Fibroblast of lung (primary cell): ENCODE measurements around the gene TTC39B. TPM values are rescaled to one million over a fixed set of nuclear protein-coding genes. Genes with fewer than 3 reads are reported as not detected.

Experiments
- DNase-seq, 2 donors: peaks; one replicate each; pipeline versions ENCODE4 v3.0.0 to v3.0.0-alpha.2; 2010; ENCODE audit warnings: low read depth in 2 of 2
- H2AFZ ChIP-seq: 2 replicates; pipeline ENCODE4 v1.5.1; 2012; ENCODE audit warnings: low read length, control low read depth, inconsistent platforms
- H3K27ac ChIP-seq: 2 replicates; pipeline ENCODE4 v1.5.1; 2011; ENCODE audit warnings: low read length, control low read depth; ENCODE audit not compliant: insufficient read depth
- H3K27me3 ChIP-seq: 2 replicates; pipeline ENCODE4 v1.5.1; 2011; ENCODE audit warnings: mild to moderate bottlenecking, low read length; ENCODE audit not compliant: control insufficient read depth, insufficient read depth
- H3K36me3 ChIP-seq: 2 replicates; pipeline ENCODE4 v1.5.1; 2011; ENCODE audit warnings: low read length; ENCODE audit not compliant: control insufficient read depth, insufficient read depth
- H3K4me1 ChIP-seq: 2 replicates; pipeline ENCODE4 v1.5.1; 2011; ENCODE audit warnings: low read length; ENCODE audit not compliant: control insufficient read depth, insufficient read depth; ENCODE audit errors: extremely low read depth
- H3K4me2 ChIP-seq: 2 replicates; pipeline ENCODE4 v1.5.1; 2011; ENCODE audit warnings: low read length, control low read depth; ENCODE audit not compliant: insufficient read depth; ENCODE audit errors: extremely low read depth
- H3K4me3 ChIP-seq, 4 experiments: fragments of 200-600 bp in 1 of 4; sonication (generic) in 1 of 4; replicated peaks in 1 of 4; 2 replicates each; pipeline ENCODE4 v1.5.1; 2011 to 2016; ENCODE audit warnings: low read length in 4 of 4, low read depth in 3 of 4, mild to moderate bottlenecking in 3 of 4, control low read depth in 2 of 4, inconsistent platforms in 1 of 4, mixed read lengths in 1 of 4; ENCODE audit not compliant: insufficient read depth in 1 of 4; ENCODE audit errors: control extremely low read depth in 1 of 4
- H3K79me2 ChIP-seq: 2 replicates; pipeline ENCODE4 v1.5.1; 2012; ENCODE audit warnings: mild to moderate bottlenecking, low read length, inconsistent platforms; ENCODE audit not compliant: control insufficient read depth, insufficient read depth
- H3K9ac ChIP-seq: 2 replicates; pipeline ENCODE4 v1.5.1; 2011; ENCODE audit warnings: mild to moderate bottlenecking, low read length, control low read depth; ENCODE audit not compliant: insufficient read depth
- H3K9me3 ChIP-seq: 2 replicates; pipeline ENCODE4 v1.5.1; 2012; ENCODE audit warnings: low read depth, low read length; ENCODE audit not compliant: control insufficient read depth, insufficient read depth
- H4K20me1 ChIP-seq: 2 replicates; pipeline ENCODE4 v1.5.1; 2011; ENCODE audit warnings: low read length; ENCODE audit not compliant: control insufficient read depth, insufficient read depth; ENCODE audit errors: extremely low read depth
- EZH2 ChIP-seq: IDR thresholded peaks from 2 replicates; pipeline ENCODE4 v1.5.1; 2012; ENCODE audit warnings: low read length, control low read depth, mild to moderate bottlenecking; ENCODE audit errors: missing control alignments
- polyA plus RNA-seq, 2 donors: library from polyadenylated mRNA; depleted of rRNA in 1 of 2; stranded (reverse) in 1 of 2; unstranded in 1 of 2; fragments of >200 nt; gene quantifications; 2 replicates each; pipeline ENCODE4 v1.2.1, GENCODE V29; 2011 to 2012; ENCODE audit warnings: missing spikeins in 1 of 2
- total RNA-seq: library from RNA; depleted of rRNA; stranded (reverse); fragments of >200 nt; gene quantifications from 2 replicates; pipeline ENCODE4 v1.2.1, GENCODE V29; 2014
- TF ChIP-seq, protein P1 (sequence below), 2 donors: IDR thresholded peaks in 1 of 2; conservative IDR thresholded peaks in 1 of 2; 1 replicate in 1 of 2; 2 replicates in 1 of 2; pipeline ENCODE4 v1.5.1; 2011 to 2012; ENCODE audit warnings: low read length in 2 of 2, control low read depth in 1 of 2, inconsistent platforms in 1 of 2, low read depth in 1 of 2, mild to moderate bottlenecking in 1 of 2

Gene TTC39B
- total and polyA plus RNA-seq, 2 donors (not counting 1 experiment from before 2014, with no cell fraction given) = 6.2 to 16.8 TPM

DNA sequence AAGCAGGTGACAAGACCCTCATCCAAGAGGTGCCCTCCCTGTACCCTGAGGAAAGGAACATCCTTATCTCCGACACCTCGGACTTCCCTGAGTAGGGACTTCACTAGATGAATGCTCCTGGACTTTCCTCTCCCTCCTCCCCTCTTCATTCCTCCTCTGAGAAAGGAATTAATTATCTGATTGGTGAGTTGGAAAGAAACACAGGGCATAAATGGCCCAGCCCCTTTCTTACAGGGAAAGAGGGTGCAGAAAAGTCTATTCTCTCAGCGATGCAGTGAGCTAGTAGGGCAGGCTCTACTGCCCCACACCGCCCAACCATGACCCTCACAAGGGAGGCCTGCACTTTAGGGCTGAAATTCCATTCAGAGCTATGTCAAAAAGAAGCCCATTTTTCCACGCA lies 87.5 kb downstream of the TTC39B start:
- Histone ChIP-seq H3K9me3 (no peaks in the 10 kb centered on the region), H3K9ac (no peak overlapping the region), H3K36me3 (no peaks in the 10 kb centered on the region), H3K27ac (no peak overlapping the region), H3K4me3 (no peak overlapping the region), H3K4me1 (peaks cover 2% of the 10 kb centered on the region), H4K20me1 (no peaks in the 10 kb centered on the region), H3K27me3 (no peaks in the 10 kb centered on the region), H2AFZ (no peak overlapping the region), H3K79me2 (no peaks in the 10 kb centered on the region), H3K4me2 (no peak overlapping the region)
- TF ChIP-seq, protein P1, sequence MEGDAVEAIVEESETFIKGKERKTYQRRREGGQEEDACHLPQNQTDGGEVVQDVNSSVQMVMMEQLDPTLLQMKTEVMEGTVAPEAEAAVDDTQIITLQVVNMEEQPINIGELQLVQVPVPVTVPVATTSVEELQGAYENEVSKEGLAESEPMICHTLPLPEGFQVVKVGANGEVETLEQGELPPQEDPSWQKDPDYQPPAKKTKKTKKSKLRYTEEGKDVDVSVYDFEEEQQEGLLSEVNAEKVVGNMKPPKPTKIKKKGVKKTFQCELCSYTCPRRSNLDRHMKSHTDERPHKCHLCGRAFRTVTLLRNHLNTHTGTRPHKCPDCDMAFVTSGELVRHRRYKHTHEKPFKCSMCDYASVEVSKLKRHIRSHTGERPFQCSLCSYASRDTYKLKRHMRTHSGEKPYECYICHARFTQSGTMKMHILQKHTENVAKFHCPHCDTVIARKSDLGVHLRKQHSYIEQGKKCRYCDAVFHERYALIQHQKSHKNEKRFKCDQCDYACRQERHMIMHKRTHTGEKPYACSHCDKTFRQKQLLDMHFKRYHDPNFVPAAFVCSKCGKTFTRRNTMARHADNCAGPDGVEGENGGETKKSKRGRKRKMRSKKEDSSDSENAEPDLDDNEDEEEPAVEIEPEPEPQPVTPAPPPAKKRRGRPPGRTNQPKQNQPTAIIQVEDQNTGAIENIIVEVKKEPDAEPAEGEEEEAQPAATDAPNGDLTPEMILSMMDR (conservative IDR thresholded peaks at IDR 0.05 in 1 of 2, IDR thresholded peaks at IDR 0.05 in 1 of 2; ENCODE audit: low read depth in 1 of 2, low read length in 2 of 2) = no peak
- no peak for TF ChIP-seq EZH2
- no peak for DNase-seq

DNA sequence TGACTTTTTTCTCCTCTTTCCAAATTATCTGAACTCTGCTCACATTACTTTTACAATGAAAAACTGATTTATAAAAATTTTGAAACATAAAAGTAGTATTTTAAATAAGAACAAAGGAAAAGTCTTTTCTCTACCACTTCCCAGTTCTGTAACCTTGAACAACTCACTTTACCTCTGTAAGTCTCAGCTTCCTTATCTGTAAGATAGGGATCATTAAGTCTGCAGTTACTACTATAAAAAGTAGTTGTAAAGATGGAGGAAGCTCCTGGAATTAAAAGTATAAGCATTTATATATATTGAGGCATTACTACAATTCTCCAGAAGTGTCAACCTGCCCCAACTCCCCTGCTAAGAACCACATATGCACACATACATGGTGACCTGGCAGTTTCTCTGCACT lies 88.0 kb downstream of the TTC39B start:
- H3K9ac ChIP-seq = no peak overlapping the region
- TF ChIP-seq EZH2 = no peak
- H4K20me1 ChIP-seq = no peaks in the 10 kb centered on the region
- H3K27ac ChIP-seq = no peak overlapping the region
- peaks cover 2% of the 10 kb centered on the region for H3K4me1 ChIP-seq
- no peaks in the 10 kb centered on the region for H3K27me3 ChIP-seq
- no peak overlapping the region for H3K4me2 ChIP-seq
- no peak overlapping the region for H2AFZ ChIP-seq
- H3K9me3 ChIP-seq = no peaks in the 10 kb centered on the region
- no peak for DNase-seq
- H3K79me2 ChIP-seq = no peaks in the 10 kb centered on the region
- H3K36me3 ChIP-seq = no peaks in the 10 kb centered on the region
- no peak overlapping the region for H3K4me3 ChIP-seq

DNA sequence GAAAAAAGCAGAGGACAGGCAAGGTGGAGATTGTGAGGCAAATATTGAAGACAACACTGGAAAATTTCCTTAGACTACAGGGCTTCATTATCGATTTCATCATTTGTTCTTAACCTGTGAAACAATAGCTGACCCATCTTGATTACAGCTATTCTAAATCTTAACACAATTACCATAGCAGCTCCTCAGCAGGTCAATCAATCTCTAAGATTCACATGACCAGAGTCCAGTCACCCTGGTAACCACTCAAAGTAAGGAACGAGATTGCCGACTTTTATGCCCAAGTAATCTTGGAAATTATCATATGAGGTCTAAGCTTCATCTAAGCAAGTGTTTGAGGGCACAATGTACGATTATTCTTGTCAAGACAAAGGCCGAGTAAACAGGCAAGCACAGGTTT lies 93.8 kb downstream of the TTC39B start:
- no peak overlapping the region for H3K27ac ChIP-seq
- H3K4me2 ChIP-seq = no peak overlapping the region
- TF ChIP-seq, protein P1 (conservative IDR thresholded peaks at IDR 0.05 in 1 of 2, IDR thresholded peaks at IDR 0.05 in 1 of 2; ENCODE audit: low read depth in 1 of 2, low read length in 2 of 2) = no peak
- no peaks in the 10 kb centered on the region for H3K27me3 ChIP-seq
- no peaks in the 10 kb centered on the region for H3K4me1 ChIP-seq
- H3K9ac ChIP-seq = no peak overlapping the region
- no peaks in the 10 kb centered on the region for H4K20me1 ChIP-seq
- no peaks in the 10 kb centered on the region for H3K9me3 ChIP-seq
- no peak overlapping the region for H2AFZ ChIP-seq
- H3K36me3 ChIP-seq = no peaks in the 10 kb centered on the region
- H3K79me2 ChIP-seq = no peaks in the 10 kb centered on the region
- no peak for DNase-seq
- no peak overlapping the region for H3K4me3 ChIP-seq
